BJ (cell line): Measurements from ENCODE around the gene FOLR1. TPM values are rescaled to one million over a fixed set of nuclear protein-coding genes. Genes with fewer than 3 reads are reported as not detected.
"Not testable (repeated sequence)": the region's sequence is repeated elsewhere in the genome, so short reads cannot be mapped to it uniquely, and the experiment has no call there.

Experiments
- CTCF ChIA-PET: fragments of 350-600 bp; formaldehyde crosslinking; extraction: SDS; loops from one replicate; lab custom pipeline; 2021; ENCODE audit warnings: antibody characterized with exemption, inconsistent platforms; lab: Yijun Ruan, JAX
- POLR2A ChIA-PET: fragments of 300-600 bp; sonication (Branson Sonifier 250); formaldehyde crosslinking; extraction: SDS; loops from one replicate; lab custom pipeline; 2021; ENCODE audit warnings: antibody characterized with exemption; lab: Charles Lee
- DNase-seq: peaks from one replicate; pipeline ENCODE4 v3.0.0-alpha.2; 2011; ENCODE audit warnings: low read depth
- H3K27me3 ChIP-seq: 2 replicates; pipeline ENCODE4 v1.6.0; 2011; ENCODE audit warnings: low read length; ENCODE audit not compliant: control insufficient read depth, insufficient read depth
- H3K36me3 ChIP-seq: 2 replicates; pipeline ENCODE4 v1.5.1; 2011; ENCODE audit warnings: low read length; ENCODE audit not compliant: control insufficient read depth, insufficient read depth
- H3K4me3 ChIP-seq: 2 replicates; pipeline ENCODE4 v1.5.1; 2011; ENCODE audit warnings: low read depth, mild to moderate bottlenecking, control low read depth, low read length
- CTCF ChIP-seq: IDR thresholded peaks from 2 replicates; pipeline ENCODE4 v1.5.1; 2011; ENCODE audit warnings: low read depth, mild to moderate bottlenecking, control low read depth, inconsistent platforms, low read length, moderate library complexity; ENCODE audit not compliant: insufficient read depth
- polyA plus RNA-seq: library from polyadenylated mRNA; depleted of rRNA; stranded (reverse); fragments of >200 nt; gene quantifications from 2 replicates; pipeline ENCODE4 v1.2.3, GENCODE V29; 2011

The FOLR1 gene
- polyA plus RNA-seq, 1 experiment = 1.2 TPM

- Histone ChIP-seq H3K36me3 (no peaks in the 10 kb centered on the region), H3K27me3 (no peaks in the 10 kb centered on the region), H3K4me3 (no peak overlapping the region)
- TF ChIP-seq CTCF = no peak
- POLR2A ChIA-PET = no interaction called here
- CTCF ChIA-PET = interaction anchor here (4.8 to 6.5 kb wide), 2 partner anchors 11 to 28 kb away, joined by 34 read pairs; no protein-coding TSS in a partner anchor
- DNase-seq = no peak
Observed at GRCh38 chr11:72154816-72155215, 37.1 kb upstream of the FOLR1 start.

- no peak for DNase-seq
- Histone ChIP-seq H3K27me3 (no peaks in the 10 kb centered on the region; the same call in 1 of the 2 replicates), H3K4me3 (no peak overlapping the region), H3K36me3 (no peaks in the 10 kb centered on the region)
- ChIA-PET POLR2A (no interaction called here), CTCF (interaction anchor here (4.8 to 6.5 kb wide), 2 partner anchors 12 to 27 kb away, joined by 34 read pairs; no protein-coding TSS in a partner anchor)
- TF ChIP-seq CTCF = no peak
Observed at GRCh38 chr11:72155751-72156150, 36.2 kb upstream of the FOLR1 start.

- no peaks in the 10 kb centered on the region; the same call in 1 of the 2 replicates for H3K27me3 ChIP-seq
- ChIA-PET POLR2A (no interaction called here), CTCF (interaction anchor here (4.8 to 6.5 kb wide), 2 partner anchors 13 to 26 kb away, joined by 34 read pairs; no protein-coding TSS in a partner anchor)
- H3K36me3 ChIP-seq = no peaks in the 10 kb centered on the region
- no peak for DNase-seq
- no peak for TF ChIP-seq CTCF
- no peak overlapping the region for H3K4me3 ChIP-seq
Observed at GRCh38 chr11:72157131-72157530, 34.8 kb upstream of the FOLR1 start.

GRCh38 chr11:72160319-72160718 is 31.6 kb upstream of the FOLR1 start:
- TF ChIP-seq CTCF = no peak
- H3K36me3 ChIP-seq = no peaks in the 10 kb centered on the region
- CTCF ChIA-PET = interaction anchor here (0.9 to 6.5 kb wide), 3 partner anchors 9 to 23 kb away, joined by 3 to 34 read pairs (median 5); no protein-coding TSS in a partner anchor
- H3K27me3 ChIP-seq = no peaks in the 10 kb centered on the region; the same call in 1 of the 2 replicates
- DNase-seq = no peak
- H3K4me3 ChIP-seq = no peak overlapping the region
- POLR2A ChIA-PET = no interaction called here

GRCh38 chr11:72162891-72163492 is 28.9 kb upstream of the FOLR1 start:
- POLR2A ChIA-PET = no interaction called here
- no peak for DNase-seq
- H3K4me3 ChIP-seq = no peak overlapping the region
- no peak for TF ChIP-seq CTCF
- no peaks in the 10 kb centered on the region; the same call in 1 of the 2 replicates for H3K27me3 ChIP-seq
- CTCF ChIA-PET = no interaction called here
- H3K36me3 ChIP-seq = no peaks in the 10 kb centered on the region

GRCh38 chr11:72164187-72164586 is 27.8 kb upstream of the FOLR1 start:
- POLR2A ChIA-PET, CTCF ChIA-PET, H3K4me3 ChIP-seq, H3K27me3 ChIP-seq, H3K36me3 ChIP-seq, DNase-seq: not testable (repeated sequence)

GRCh38 chr11:72169046-72169555 is 22.8 kb upstream of the FOLR1 start:
- H3K4me3 ChIP-seq, H3K27me3 ChIP-seq, DNase-seq, H3K36me3 ChIP-seq: not testable (repeated sequence)
- POLR2A ChIA-PET = interaction anchor here (0.6 kb wide), 1 partner anchor 553 kb away, joined by 11 read pairs; no protein-coding TSS in a partner anchor
- CTCF ChIA-PET = interaction anchor here (0.7 to 2.9 kb wide), 4 partner anchors 14 to 25 kb away, joined by 3 to 13 read pairs (median 4); no protein-coding TSS in a partner anchor
